Sigmoid colon (tissue), 4 donors: ENCODE measurements around the gene ZNF282.

Source experiments
- CTCF ChIP-seq, 4 experiments: fragments of 450-650 bp in 3 of 4; fragments of 200-600 bp in 1 of 4; IDR thresholded peaks; one replicate each; pipeline ENCODE4 v1.5.1; 2016 to 2019; ENCODE audit warnings: antibody characterized with exemption in 4 of 4, mild to moderate bottlenecking in 3 of 4, moderate library complexity in 2 of 4
- POLR2A ChIP-seq, 2 donors: fragments of 450-650 bp; IDR thresholded peaks; one replicate each; pipeline ENCODE4 v1.6.1; 2016; ENCODE audit warnings: antibody characterized with exemption in 2 of 2, mild to moderate bottlenecking in 2 of 2, moderate library complexity in 2 of 2
- POLR2AphosphoS5 ChIP-seq, 4 donors: sonication (generic); formaldehyde crosslinking; IDR thresholded peaks; one replicate each; pipeline ENCODE4 v1.6.1; 2017; ENCODE audit warnings: antibody characterized with exemption in 4 of 4

DNA sequence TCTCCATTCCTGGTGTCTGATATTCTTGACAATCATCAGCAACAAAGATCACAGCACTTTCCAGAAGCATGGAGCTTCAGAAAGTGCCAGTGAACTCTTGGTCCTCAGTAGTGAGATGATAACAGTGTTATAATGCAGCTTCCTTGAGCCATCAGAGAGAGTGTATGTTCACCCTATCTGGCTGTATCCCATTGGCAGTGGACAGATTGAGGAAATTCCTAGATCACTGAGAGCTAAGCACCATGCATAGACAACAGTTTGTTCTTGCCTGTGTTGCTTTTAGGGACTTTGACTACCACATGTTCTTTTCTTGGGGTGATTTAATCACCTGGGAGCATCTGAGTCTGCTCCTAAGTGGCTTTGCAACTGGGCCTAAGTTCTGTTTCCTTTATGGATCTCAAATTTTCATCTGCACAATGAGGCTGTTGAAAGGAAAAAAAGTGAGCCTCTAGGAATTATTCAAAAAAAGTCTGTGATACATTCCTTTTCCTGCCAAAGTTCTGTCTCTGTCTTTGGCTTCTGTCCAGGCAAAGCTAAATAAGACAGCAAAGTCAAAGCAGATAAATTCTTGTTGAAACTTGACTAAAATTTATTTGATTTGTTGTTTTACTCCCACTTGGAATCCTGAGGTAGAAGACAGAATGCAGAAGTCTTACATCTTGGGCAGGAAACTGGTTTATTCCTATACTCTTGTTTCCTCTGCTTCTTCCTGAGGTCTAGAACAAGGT is 14.5 kb upstream of the ZNF282 start:
- TF ChIP-seq CTCF (IDR thresholded peaks at IDR 0.05) (no peak), POLR2AphosphoS5 (IDR thresholded peaks at IDR 0.05) (no peak), POLR2A (IDR thresholded peaks at IDR 0.05) (no peak)
